GM23248 (cell line): Measurements from ENCODE around the gene UBE2D4. TPM values are rescaled to one million over a fixed set of nuclear protein-coding genes. Genes with fewer than 3 reads are reported as not detected.

Experiments
- DNase-seq: peaks from one replicate; pipeline ENCODE4 v3.0.0-alpha.2; 2015
- H2AFZ ChIP-seq: fragments of 200-600 bp; sonication (generic); 2 replicates; pipeline ENCODE4 v1.6.1; 2016; ENCODE audit warnings: antibody characterized with exemption
- H3F3A ChIP-seq: fragments of 200-600 bp; sonication (generic); 2 replicates; pipeline ENCODE4 v1.6.1; 2016; ENCODE audit warnings: mild to moderate bottlenecking, antibody characterized with exemption, mixed run types; ENCODE audit not compliant: insufficient read depth
- H3K27ac ChIP-seq: fragments of 200-600 bp; sonication (generic); 2 replicates; pipeline ENCODE4 v1.5.1; 2016; ENCODE audit warnings: mild to moderate bottlenecking
- H3K27me3 ChIP-seq: fragments of 200-600 bp; sonication (generic); replicated peaks from 2 replicates; pipeline ENCODE4 v1.6.1; 2016; ENCODE audit warnings: mild to moderate bottlenecking; ENCODE audit not compliant: insufficient read depth
- H3K36me3 ChIP-seq: fragments of 200-600 bp; sonication (generic); 2 replicates; pipeline ENCODE4 v1.6.1; 2016; ENCODE audit warnings: low read depth, mild to moderate bottlenecking
- H3K4me1 ChIP-seq: fragments of 200-600 bp; sonication (generic); 2 replicates; pipeline ENCODE4 v1.6.1; 2016; ENCODE audit warnings: mild to moderate bottlenecking; ENCODE audit not compliant: insufficient read depth
- H3K4me2 ChIP-seq: fragments of 200-600 bp; sonication (generic); one replicate; pipeline ENCODE4 v1.6.1; 2016; ENCODE audit warnings: mild to moderate bottlenecking; ENCODE audit not compliant: unreplicated experiment
- H3K4me3 ChIP-seq: fragments of 200-600 bp; sonication (generic); 2 replicates; pipeline ENCODE4 v1.5.1; 2016; ENCODE audit warnings: mild to moderate bottlenecking
- H3K79me2 ChIP-seq: fragments of 200-600 bp; sonication (generic); 2 replicates; pipeline ENCODE4 v1.6.1; 2016; ENCODE audit warnings: mild to moderate bottlenecking; ENCODE audit not compliant: insufficient read depth
- H3K9ac ChIP-seq: fragments of 200-600 bp; sonication (generic); 2 replicates; pipeline ENCODE4 v1.6.1; 2016; ENCODE audit warnings: mild to moderate bottlenecking
- H3K9me2 ChIP-seq: fragments of 200-600 bp; sonication (generic); 2 replicates; pipeline ENCODE4 v1.6.1; 2016; ENCODE audit warnings: mixed run types, mild to moderate bottlenecking, moderate library complexity; ENCODE audit not compliant: insufficient read depth
- H3K9me3 ChIP-seq: fragments of 200-600 bp; sonication (generic); one replicate; pipeline ENCODE4 v1.6.1; 2017; ENCODE audit warnings: low read depth
- H4K20me1 ChIP-seq: fragments of 200-600 bp; sonication (generic); 2 replicates; pipeline ENCODE4 v1.6.0; 2016; ENCODE audit not compliant: insufficient read depth
- EZH2 ChIP-seq: fragments of 200-600 bp; sonication (generic); IDR thresholded peaks from 2 replicates; pipeline ENCODE4 v1.6.1; 2018; ENCODE audit warnings: antibody characterized with exemption, mild to moderate bottlenecking; ENCODE audit not compliant: insufficient read depth, poor library complexity, severe bottlenecking
- EZH2phosphoT487 ChIP-seq: fragments of 200-600 bp; sonication (generic); IDR thresholded peaks from 2 replicates; pipeline ENCODE4 v1.6.1; 2018; ENCODE audit warnings: antibody characterized with exemption, moderate library complexity, mild to moderate bottlenecking, low read depth; ENCODE audit not compliant: insufficient read depth
- WGBS, 2 experiments: methylation state at CpG; one replicate each; pipeline ENCODE4 v1.1.6; 2015 to 2017; ENCODE audit warnings: low lambda C conversion rate in 2 of 2, low coverage in 1 of 2; ENCODE audit errors: missing lambda C conversion rate in 2 of 2; 5-methylcytosine and 5-hydroxymethylcytosine counted together
- in situ Hi-C: fragments of 300-500 bp; cut with MboI; formaldehyde crosslinking; loops from 2 replicates; pipeline ENCODE4 v1.15.0; 2020
- polyA plus RNA-seq: library from polyadenylated mRNA; unstranded; fragments of >200 nt; fragmentation: Nextera tagmentation; extraction: Ambion mirVana; gene quantifications from 2 replicates; pipeline ENCODE4 v1.2.1, GENCODE V29; 2016
- total RNA-seq: library from RNA; depleted of rRNA; stranded (reverse); fragments of >200 nt; shearing (Covaris generic); gene quantifications from 2 replicates; pipeline ENCODE4 v1.2.3, GENCODE V29; 2014

UBE2D4 gene
- total and polyA plus RNA-seq, 2 experiments from 2014 or later: 20.5 to 21.7 TPM

DNA sequence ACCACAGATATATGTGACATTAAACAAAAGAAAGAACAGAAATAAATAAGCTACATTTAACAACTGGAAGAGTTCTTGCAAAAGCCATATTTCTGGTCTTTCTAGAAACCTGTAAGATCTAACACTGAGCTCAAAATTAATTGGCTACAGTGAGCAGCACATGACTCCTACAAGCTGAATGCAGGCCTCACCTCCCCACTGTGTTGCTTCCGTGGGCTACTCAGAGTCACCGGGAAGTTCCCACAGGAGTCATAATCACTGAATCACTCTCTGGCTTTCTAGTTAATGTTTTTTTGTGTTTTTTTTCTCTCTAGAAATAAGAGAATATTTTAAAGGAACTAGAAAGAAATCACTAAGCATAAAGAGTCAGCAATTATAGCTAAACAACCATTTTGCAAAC lies 46.8 kb upstream of the UBE2D4 start:
- peak overlapping the region; percentile 55 for H3K4me2 ChIP-seq
- H3K36me3 ChIP-seq: peaks cover 30% of the 10 kb centered on the region
- TF ChIP-seq EZH2phosphoT487 (no peak), EZH2 (no peak)
- peaks cover 45% of the 10 kb centered on the region for H3F3A ChIP-seq
- peaks cover 48% of the 10 kb centered on the region for H3K79me2 ChIP-seq
- 0 to 2% methylated on average over 2 of the region's 2 CpGs for WGBS, 2 experiments
- DNase-seq: peak; percentile 94
- H3K9me2 ChIP-seq: no peaks in the 10 kb centered on the region
- H3K9ac ChIP-seq: peak overlapping the region; percentile 52; the same call in 1 of the 2 replicates
- H3K27me3 ChIP-seq: no peaks in the 10 kb centered on the region
- in situ Hi-C loops: no loop called here
- H2AFZ ChIP-seq: no peak overlapping the region
- no peaks in the 10 kb centered on the region for H3K9me3 ChIP-seq
- H3K4me3 ChIP-seq: no peak overlapping the region
- peaks cover 31% of the 10 kb centered on the region for H3K4me1 ChIP-seq
- peak overlapping the region; percentile 79 for H3K27ac ChIP-seq
- no peaks in the 10 kb centered on the region for H4K20me1 ChIP-seq

GRCh38 chr7:43880596-43880995 lies 45.6 kb upstream of the UBE2D4 start:
- WGBS, 2 experiments: 93% methylated on average over 5 of the region's 5 CpGs
- peaks cover 36% of the 10 kb centered on the region for H3K36me3 ChIP-seq
- no peaks in the 10 kb centered on the region for H4K20me1 ChIP-seq
- H3K4me1 ChIP-seq: peaks cover 31% of the 10 kb centered on the region
- H3K4me2 ChIP-seq: no peak overlapping the region
- peaks cover 39% of the 10 kb centered on the region for H3F3A ChIP-seq
- DNase-seq: no peak
- H2AFZ ChIP-seq: no peak overlapping the region
- H3K9ac ChIP-seq: no peak overlapping the region
- H3K9me2 ChIP-seq: no peaks in the 10 kb centered on the region
- H3K4me3 ChIP-seq: no peak overlapping the region
- TF ChIP-seq EZH2: no peak
- no peak for TF ChIP-seq EZH2phosphoT487
- in situ Hi-C loops: no loop called here
- no peaks in the 10 kb centered on the region for H3K9me3 ChIP-seq
- no peaks in the 10 kb centered on the region for H3K27me3 ChIP-seq
- H3K79me2 ChIP-seq: peaks cover 54% of the 10 kb centered on the region
- peak overlapping the region; percentile 79 for H3K27ac ChIP-seq

DNA sequence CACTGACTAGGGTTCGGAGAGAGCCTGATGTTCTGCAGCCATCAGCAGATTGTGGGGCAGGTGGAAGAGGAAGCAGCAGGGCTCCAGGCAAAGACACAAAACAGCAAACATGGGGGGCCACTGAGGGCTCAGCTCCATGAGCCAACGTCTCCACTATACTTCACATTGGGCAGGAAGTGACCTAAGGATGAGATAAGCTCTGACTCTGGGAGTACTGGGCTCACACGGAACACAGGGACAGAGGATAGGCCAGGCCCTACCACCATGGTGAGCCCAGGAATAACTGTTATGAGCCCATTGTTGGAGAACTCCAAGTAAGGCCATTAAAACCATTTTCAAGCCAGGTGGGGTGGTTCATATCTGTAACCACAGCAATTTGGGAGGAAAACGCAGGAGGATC lies 42.0 kb upstream of the UBE2D4 start:
- no peaks in the 10 kb centered on the region for H3K27me3 ChIP-seq
- peaks cover 62% of the 10 kb centered on the region for H3K79me2 ChIP-seq
- H3K9me3 ChIP-seq: no peaks in the 10 kb centered on the region
- DNase-seq: no peak
- WGBS, 2 experiments: 84 to 89% methylated on average over 4 of the region's 4 CpGs
- no peak overlapping the region for H3K4me2 ChIP-seq
- no peaks in the 10 kb centered on the region for H3K9me2 ChIP-seq
- H3K36me3 ChIP-seq: peaks cover 33% of the 10 kb centered on the region
- peaks cover 31% of the 10 kb centered on the region for H3K4me1 ChIP-seq
- in situ Hi-C loops: no loop called here
- 0 out of 2 replicates have a peak, but pooled peaks cover 7% of the 10 kb centered on the region for H4K20me1 ChIP-seq
- peaks cover 33% of the 10 kb centered on the region for H3F3A ChIP-seq
- H2AFZ ChIP-seq: no peak overlapping the region
- no peak overlapping the region for H3K4me3 ChIP-seq
- H3K27ac ChIP-seq: no peak overlapping the region
- TF ChIP-seq EZH2phosphoT487 (no peak), EZH2 (no peak)
- H3K9ac ChIP-seq: no peak overlapping the region

DNA sequence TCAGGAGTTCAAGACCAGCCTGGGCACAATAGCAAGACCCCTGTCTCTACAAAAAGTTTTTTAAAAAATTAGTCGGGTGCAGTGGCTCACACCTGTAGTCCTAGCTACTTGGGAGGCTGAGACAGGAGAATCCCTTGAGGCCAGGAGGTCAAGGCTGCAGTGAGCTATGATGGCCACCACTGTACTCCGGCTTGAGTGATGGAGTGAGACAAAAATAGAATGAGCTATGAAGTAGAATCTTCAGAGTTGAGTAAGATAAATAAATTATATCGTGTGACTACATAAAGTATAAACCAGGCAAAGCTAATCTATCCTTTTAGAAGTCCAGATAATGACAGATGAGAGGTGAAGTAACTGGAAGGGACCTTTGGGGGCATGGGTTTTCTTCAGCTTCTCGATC lies 41.6 kb upstream of the UBE2D4 start:
- Histone ChIP-seq H3K9me3 (no peaks in the 10 kb centered on the region), H3K27me3 (no peaks in the 10 kb centered on the region), H3K27ac (no peak overlapping the region), H3K79me2 (peaks cover 66% of the 10 kb centered on the region), H4K20me1 (0 out of 2 replicates have a peak, but pooled peaks cover 8% of the 10 kb centered on the region), H3K4me2 (no peak overlapping the region), H3K36me3 (peaks cover 33% of the 10 kb centered on the region), H3F3A (peaks cover 30% of the 10 kb centered on the region), H3K9ac (no peak overlapping the region), H3K4me3 (no peak overlapping the region), H3K4me1 (peaks cover 31% of the 10 kb centered on the region), H2AFZ (no peak overlapping the region), H3K9me2 (no peaks in the 10 kb centered on the region)
- in situ Hi-C loops: no loop called here
- DNase-seq: no peak
- TF ChIP-seq EZH2 (no peak), EZH2phosphoT487 (no peak)
- WGBS, 2 experiments: 95% methylated on average over 4 of the region's 4 CpGs
